HG02763 (cell line): ENCODE data around the gene GOLGA6D.
"Not testable (repeated sequence)": the region's sequence is repeated elsewhere in the genome, so short reads cannot be mapped to it uniquely, and the experiment has no call there.

Experiments
- ATAC-seq: cut with Tn5 transposase; IDR thresholded peaks from one replicate; pipeline ENCODE4 v1.9.1; 2021; ENCODE audit warnings: mild to moderate bottlenecking, moderate library complexity; ENCODE audit not compliant: unreplicated experiment

GOLGA6D gene

GRCh38 chr15:75275617-75276016 lies 7.0 kb upstream of the GOLGA6D start:
- not testable (repeated sequence) for ATAC-seq

GRCh38 chr15:75278497-75278896 lies 4.1 kb upstream of the GOLGA6D start:
- ATAC-seq, result not testable (repeated sequence)

GRCh38 chr15:75284152-75284551 lies 1.5 kb downstream of the GOLGA6D start:
- not testable (repeated sequence) for ATAC-seq

DNA sequence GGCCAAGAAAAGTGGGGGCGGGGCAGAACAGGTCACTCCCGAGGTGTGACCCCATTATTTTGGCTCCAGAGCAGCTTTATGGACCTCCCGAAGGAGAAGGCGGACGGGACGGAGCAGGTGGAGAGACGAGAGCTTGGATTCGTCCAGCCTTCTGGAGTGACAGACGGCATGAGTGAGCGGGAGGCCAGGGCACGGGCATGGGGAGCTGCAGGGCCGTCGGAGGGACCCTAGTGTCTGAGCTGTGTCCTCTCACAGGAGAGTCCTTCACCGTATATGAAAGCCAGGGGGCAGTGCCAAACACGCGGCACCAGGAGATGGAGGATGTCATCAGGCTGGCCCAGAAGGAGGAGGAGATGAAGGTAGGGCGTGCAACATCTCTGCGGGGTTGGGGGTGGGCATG lies 11.0 kb downstream of the GOLGA6D start:
- not testable (repeated sequence) for ATAC-seq

GRCh38 chr15:75298541-75299310 lies 16.1 kb downstream of the GOLGA6D start:
- not testable (repeated sequence) for ATAC-seq

DNA sequence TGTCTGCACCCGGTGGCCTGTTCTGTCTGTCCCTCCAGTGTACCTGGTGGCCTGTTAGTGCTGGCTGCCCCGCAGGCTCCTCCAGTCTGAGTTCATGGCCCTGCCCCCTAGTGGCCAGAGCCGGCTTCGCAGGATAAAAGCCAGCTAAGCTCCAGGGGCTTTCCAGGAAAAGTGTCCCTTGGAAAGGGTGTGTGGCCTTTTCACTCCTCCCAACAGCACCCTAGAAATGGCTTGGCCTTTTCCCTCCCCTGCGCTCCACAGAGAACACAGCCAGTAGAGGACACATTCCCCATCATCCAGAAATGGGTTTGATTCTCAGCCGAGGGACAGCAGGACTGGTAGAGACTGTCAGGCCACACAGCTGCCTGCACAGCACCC lies 16.7 kb downstream of the GOLGA6D start:
- ATAC-seq, result not testable (repeated sequence)

GRCh38 chr15:75300026-75300425 lies 17.4 kb downstream of the GOLGA6D start:
- ATAC-seq, result not testable (repeated sequence)

- no peak for ATAC-seq
Measured at GRCh38 chr15:75302318-75302717, 19.7 kb downstream of the GOLGA6D start.

GRCh38 chr15:75302753-75303152 lies 20.1 kb downstream of the GOLGA6D start:
- not testable (repeated sequence) for ATAC-seq

GRCh38 chr15:75306188-75306587 lies 23.6 kb downstream of the GOLGA6D start:
- no peak for ATAC-seq

DNA sequence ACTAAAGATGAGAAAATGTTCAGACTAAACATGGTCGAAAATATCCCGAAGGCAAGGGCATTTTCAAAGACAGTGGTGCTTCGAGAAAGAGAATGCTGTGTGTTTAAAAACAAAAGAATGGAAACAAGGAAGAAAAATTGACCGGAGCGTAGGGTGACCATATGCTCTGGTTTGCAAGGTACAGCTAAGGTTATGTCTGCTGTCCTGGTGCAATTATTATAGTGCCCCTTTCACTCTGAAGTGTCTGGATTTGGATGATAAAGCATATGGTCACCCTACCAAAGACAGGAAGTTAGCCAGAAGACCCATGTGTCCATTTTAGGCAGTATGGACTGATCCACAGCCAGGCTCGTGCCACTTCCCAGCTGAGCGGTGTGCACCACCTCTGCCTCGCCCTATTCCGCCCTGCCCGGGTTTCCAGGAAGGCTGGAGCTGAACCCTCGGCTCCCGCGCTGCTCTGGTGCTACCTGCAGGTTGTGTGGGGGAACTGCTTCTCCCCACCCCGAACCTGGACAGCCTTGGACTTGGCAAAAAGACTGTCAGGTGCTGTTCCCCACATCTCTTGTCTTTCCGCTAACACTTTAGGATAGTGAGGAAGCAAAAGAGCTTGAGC lies 25.2 kb downstream of the GOLGA6D start:
- ATAC-seq, result no peak

DNA sequence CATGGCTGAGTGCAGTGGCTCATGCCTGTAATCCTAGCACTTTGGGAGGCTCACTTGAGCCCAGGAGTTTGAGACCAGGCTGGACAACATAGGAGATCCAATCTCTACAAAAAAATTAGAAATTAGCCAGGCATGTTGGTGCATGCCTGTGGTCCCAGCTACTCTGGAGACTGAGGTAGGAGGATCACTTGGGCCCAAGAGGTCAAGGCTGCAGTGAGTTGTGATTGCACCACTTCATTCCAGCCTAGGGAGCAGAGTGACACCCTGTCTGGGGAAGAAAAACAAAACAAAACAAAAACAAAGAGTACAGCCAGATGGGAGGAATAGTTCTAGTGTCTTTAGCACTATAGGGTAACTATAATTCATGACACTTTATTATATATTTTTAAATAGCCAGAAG lies 27.1 kb downstream of the GOLGA6D start:
- ATAC-seq, result no peak

GRCh38 chr15:75312548-75312947 lies 29.9 kb downstream of the GOLGA6D start:
- ATAC-seq, result not testable (repeated sequence)

DNA sequence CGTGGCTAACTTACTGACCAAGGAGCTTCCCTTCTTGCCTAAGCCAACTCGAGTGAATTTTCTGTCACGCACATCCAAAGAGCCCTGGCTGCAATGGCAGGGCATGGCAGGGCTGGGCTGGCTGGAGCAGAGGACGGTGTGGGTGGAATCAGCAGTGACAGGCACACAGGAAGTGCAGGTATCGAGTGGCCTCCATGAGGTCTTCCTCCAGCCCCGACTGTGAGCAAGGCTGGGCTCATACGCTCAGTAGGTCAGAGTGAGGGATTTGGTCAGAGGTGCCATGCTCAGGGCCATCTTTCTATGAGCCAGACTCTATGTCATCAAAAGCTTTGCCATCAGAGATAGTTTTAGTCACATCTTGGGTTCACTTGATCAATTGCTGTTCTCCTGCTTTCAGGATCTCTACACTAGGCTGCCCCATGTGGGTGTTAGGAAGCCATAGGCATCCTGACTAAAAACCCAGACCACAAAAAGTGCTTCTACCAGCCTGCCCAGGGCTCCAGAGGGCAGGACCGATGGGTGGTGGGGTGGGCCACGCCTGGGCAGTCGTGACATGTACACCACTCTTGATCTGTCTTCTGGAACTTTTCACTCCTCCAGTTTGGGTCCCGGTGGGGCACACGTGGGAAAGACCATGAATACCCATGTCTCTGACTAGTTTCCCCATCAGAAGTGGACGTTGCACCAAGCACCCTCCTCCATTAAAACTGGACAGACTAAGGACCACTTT lies 30.6 kb downstream of the GOLGA6D start:
- no peak for ATAC-seq

- ATAC-seq, result no peak
Measured at GRCh38 chr15:75314552-75315290, 32.1 kb downstream of the GOLGA6D start.

GRCh38 chr15:75319231-75319897 lies 36.7 kb downstream of the GOLGA6D start:
- not testable (repeated sequence) for ATAC-seq

DNA sequence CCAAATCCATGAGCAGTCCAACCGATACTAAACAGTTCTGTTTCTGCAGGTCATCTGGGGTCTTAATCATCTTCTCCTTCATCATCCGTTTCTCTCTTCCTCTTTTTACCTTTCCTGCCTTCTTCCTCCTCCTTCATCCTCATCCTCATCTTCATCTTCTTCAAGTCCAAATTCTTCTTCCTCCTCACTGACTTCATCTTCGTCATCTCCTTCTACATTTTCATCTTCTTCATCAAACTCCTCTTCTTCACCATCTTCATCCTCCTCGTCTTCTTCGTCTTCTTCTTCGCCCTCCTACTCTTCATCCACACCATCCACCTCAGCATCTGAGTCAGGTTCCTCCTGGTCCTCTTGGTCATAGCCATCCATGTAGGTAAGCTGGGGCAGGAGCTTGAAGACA lies 39.1 kb downstream of the GOLGA6D start:
- ATAC-seq, result no peak

DNA sequence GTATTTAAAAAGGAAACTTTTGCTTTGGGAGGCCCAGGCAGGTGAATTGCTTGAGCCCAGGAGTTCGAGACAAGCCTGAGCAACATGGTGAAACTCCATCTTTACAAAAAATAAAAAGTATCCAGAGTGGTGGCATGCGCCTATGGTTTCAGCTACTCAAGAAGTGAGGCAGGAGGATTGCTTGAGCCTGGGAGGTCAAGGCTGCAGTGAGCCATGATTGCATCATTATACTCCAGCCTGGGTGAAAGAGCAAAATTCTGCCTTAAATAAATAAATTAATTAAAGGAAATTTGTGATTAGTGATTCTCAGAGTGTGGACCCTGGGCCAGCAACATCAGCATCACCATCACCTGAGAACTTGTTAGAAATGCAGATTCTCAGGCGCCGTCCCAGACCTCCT lies 43.3 kb downstream of the GOLGA6D start:
- ATAC-seq, result no peak

- no peak for ATAC-seq
Measured at GRCh38 chr15:75327005-75327404, 44.4 kb downstream of the GOLGA6D start.

DNA sequence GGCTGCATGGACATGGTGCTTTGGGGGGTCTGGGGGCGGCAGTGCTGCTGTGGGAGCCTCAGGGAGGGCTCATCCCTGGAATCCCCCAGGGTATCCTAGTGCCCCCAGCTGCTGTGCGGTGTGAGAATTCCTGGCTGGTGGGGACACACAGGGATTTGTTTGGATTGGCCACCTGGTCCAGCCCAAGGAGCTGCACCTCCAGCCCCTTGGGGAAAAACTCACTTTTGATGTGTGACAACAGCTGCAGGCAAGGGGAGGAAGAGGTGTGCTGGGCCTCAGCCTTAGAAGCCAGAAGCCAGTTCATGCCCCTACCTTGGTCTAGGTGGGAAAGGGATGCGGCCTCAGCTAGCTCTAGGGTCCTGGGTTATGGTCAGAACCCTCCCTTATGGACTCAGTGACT lies 44.9 kb downstream of the GOLGA6D start:
- no peak for ATAC-seq
